ENCODE measurements around the gene RASL12. TPM values are rescaled to one million over a fixed set of nuclear protein-coding genes. Genes with fewer than 3 reads are reported as not detected.

Gene RASL12
- polyA plus RNA-seq, 1 experiment = 11.4 TPM

GRCh38 chr15:65087873-65088642, 20.3 kb upstream of the RASL12 start:
- H3K9me3 ChIP-seq (ENCODE audit: control insufficient read depth, insufficient read depth, low read length) = no peaks in the 10 kb centered on the region
- H3K27ac ChIP-seq (ENCODE audit: low read depth, low read length) = no peak overlapping the region
- ChIA-PET POLR2A (interaction anchor here (3.3 kb wide), 1 partner anchor 19 kb away, joined by 23 read pairs; the partner anchor contains the start of gene RASL12), CTCF (interaction anchor here (1.0 to 6.6 kb wide), 5 partner anchors 13 to 54 kb away, joined by 3 to 39 read pairs (median 10); no protein-coding TSS in a partner anchor)
- DNase-seq (ENCODE audit: low read depth, low spot score) = no peak
- peaks cover 11% of the 10 kb centered on the region for H3K27me3 ChIP-seq (ENCODE audit: control insufficient read depth, insufficient read depth, low read length)
- TF ChIP-seq, protein P1, sequence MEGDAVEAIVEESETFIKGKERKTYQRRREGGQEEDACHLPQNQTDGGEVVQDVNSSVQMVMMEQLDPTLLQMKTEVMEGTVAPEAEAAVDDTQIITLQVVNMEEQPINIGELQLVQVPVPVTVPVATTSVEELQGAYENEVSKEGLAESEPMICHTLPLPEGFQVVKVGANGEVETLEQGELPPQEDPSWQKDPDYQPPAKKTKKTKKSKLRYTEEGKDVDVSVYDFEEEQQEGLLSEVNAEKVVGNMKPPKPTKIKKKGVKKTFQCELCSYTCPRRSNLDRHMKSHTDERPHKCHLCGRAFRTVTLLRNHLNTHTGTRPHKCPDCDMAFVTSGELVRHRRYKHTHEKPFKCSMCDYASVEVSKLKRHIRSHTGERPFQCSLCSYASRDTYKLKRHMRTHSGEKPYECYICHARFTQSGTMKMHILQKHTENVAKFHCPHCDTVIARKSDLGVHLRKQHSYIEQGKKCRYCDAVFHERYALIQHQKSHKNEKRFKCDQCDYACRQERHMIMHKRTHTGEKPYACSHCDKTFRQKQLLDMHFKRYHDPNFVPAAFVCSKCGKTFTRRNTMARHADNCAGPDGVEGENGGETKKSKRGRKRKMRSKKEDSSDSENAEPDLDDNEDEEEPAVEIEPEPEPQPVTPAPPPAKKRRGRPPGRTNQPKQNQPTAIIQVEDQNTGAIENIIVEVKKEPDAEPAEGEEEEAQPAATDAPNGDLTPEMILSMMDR (IDR thresholded peaks at IDR 0.05; ENCODE audit: low read depth, low read length) = no peak
- H3K4me3 ChIP-seq (ENCODE audit: low read depth, low read length) = no peak overlapping the region

GRCh38 chr15:65087411-65087810, 19.6 kb upstream of the RASL12 start:
- ChIA-PET CTCF (interaction anchor here (1.0 to 6.6 kb wide), 5 partner anchors 15 to 54 kb away, joined by 3 to 39 read pairs (median 7); no protein-coding TSS in a partner anchor), POLR2A (interaction anchor here (3.3 kb wide), 1 partner anchor 18 kb away, joined by 23 read pairs; the partner anchor contains the start of gene RASL12)
- no peaks in the 10 kb centered on the region for H3K9me3 ChIP-seq (ENCODE audit: control insufficient read depth, insufficient read depth, low read length)
- H3K27me3 ChIP-seq (ENCODE audit: control insufficient read depth, insufficient read depth, low read length) = peaks cover 11% of the 10 kb centered on the region
- no peak overlapping the region for H3K4me3 ChIP-seq (ENCODE audit: low read depth, low read length)
- TF ChIP-seq, protein P1 (IDR thresholded peaks at IDR 0.05; ENCODE audit: low read depth, low read length) = no peak
- no peak for DNase-seq (ENCODE audit: low read depth, low spot score)
- H3K27ac ChIP-seq (ENCODE audit: low read depth, low read length) = no peak overlapping the region

- no peak for DNase-seq (ENCODE audit: low read depth, low spot score)
- POLR2A ChIA-PET = interaction anchor here (3.3 kb wide), 1 partner anchor 18 kb away, joined by 23 read pairs; the partner anchor contains the start of gene RASL12
- Histone ChIP-seq H3K4me3 (ENCODE audit: low read depth, low read length) (no peak overlapping the region), H3K27ac (ENCODE audit: low read depth, low read length) (no peak overlapping the region), H3K9me3 (ENCODE audit: control insufficient read depth, insufficient read depth, low read length) (no peaks in the 10 kb centered on the region), H3K27me3 (ENCODE audit: control insufficient read depth, insufficient read depth, low read length) (peaks cover 18% of the 10 kb centered on the region)
- CTCF ChIA-PET = interaction anchor here (0.9 to 6.6 kb wide), 6 partner anchors 9 to 53 kb away, joined by 3 to 39 read pairs (median 6); no protein-coding TSS in a partner anchor
- TF ChIP-seq, protein P1 (IDR thresholded peaks at IDR 0.05; ENCODE audit: low read depth, low read length) = peak; percentile 32; the same call in 1 of the 2 replicates
Observed at GRCh38 chr15:65086680-65087111, 18.9 kb upstream of the RASL12 start.

DNA sequence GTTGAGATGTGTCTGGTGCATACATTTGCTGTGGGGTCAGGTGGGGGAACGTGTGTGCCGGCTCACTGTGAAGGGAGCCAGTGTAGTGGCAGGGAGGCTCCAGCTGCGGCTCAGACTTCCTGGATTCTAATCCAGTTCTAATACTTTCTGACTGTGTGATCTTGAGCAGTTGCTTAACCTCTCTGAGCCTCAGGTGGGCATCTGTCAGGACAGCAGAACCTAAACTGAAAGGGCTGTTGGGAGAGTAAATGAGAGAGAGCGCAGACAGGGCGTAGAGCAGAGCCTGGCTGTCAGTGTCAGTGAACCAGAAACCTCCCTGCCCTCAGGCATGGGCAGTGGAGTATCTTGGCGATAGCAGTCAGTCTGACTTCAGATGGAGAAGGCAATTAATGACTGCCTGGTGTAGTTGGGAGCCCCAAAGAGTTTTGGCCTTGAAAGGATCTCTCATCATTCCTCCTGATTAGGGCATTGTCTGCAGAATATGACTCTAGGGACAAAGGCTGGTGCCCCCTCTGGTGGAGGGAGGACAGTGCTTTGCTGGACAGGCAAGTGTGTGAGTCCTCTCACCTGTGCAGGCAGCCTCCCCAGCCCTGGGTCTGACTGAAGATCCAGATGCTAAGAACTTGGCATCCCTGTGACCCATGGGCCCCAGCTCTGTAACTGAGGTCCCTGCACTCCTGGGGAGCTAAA, 18.3 kb upstream of the RASL12 start:
- ChIA-PET CTCF (interaction anchor here (0.9 to 6.6 kb wide), 6 partner anchors 9 to 53 kb away, joined by 3 to 45 read pairs (median 9); no protein-coding TSS in a partner anchor), POLR2A (no interaction called here)
- H3K27me3 ChIP-seq (ENCODE audit: control insufficient read depth, insufficient read depth, low read length) = peaks cover 18% of the 10 kb centered on the region
- H3K4me3 ChIP-seq (ENCODE audit: low read depth, low read length) = no peak overlapping the region
- H3K27ac ChIP-seq (ENCODE audit: low read depth, low read length) = no peak overlapping the region
- DNase-seq (ENCODE audit: low read depth, low spot score) = no peak
- no peaks in the 10 kb centered on the region for H3K9me3 ChIP-seq (ENCODE audit: control insufficient read depth, insufficient read depth, low read length)
- TF ChIP-seq, protein P1 (IDR thresholded peaks at IDR 0.05; ENCODE audit: low read depth, low read length) = peak; percentile 55
